HG03558 (cell line): ENCODE results near the gene BCKDHB.
A peak's percentile ranks its signal among the peaks of the same experiment; 100 is the strongest.
"Not testable (repeated sequence)": the region's sequence is repeated elsewhere in the genome, so short reads cannot be mapped to it uniquely, and the experiment has no call there.

Experiments used
- ATAC-seq: cut with Tn5 transposase; IDR thresholded peaks from one replicate; pipeline ENCODE4 v1.9.1; 2021; ENCODE audit warnings: moderate number of reproducible peaks; ENCODE audit not compliant: unreplicated experiment; ENCODE audit errors: extremely low read depth

BCKDHB gene

GRCh38 chr6:80197986-80198385 lies 91.5 kb downstream of the BCKDHB start:
- no peak for ATAC-seq

GRCh38 chr6:80203283-80203682 lies 96.8 kb downstream of the BCKDHB start:
- ATAC-seq: no peak

- no peak for ATAC-seq
Measured at GRCh38 chr6:80205404-80205803, 98.9 kb downstream of the BCKDHB start.

GRCh38 chr6:80206758-80207157 lies 100.3 kb downstream of the BCKDHB start:
- ATAC-seq: no peak

- ATAC-seq: no peak
Measured at GRCh38 chr6:80209430-80209829, 103.0 kb downstream of the BCKDHB start.

- ATAC-seq: no peak
Measured at GRCh38 chr6:80210618-80211017, 104.1 kb downstream of the BCKDHB start.

GRCh38 chr6:80211286-80211685 lies 104.8 kb downstream of the BCKDHB start:
- ATAC-seq: no peak

GRCh38 chr6:80211890-80212289 lies 105.4 kb downstream of the BCKDHB start:
- not testable (repeated sequence) for ATAC-seq

GRCh38 chr6:80214436-80215022 lies 108.1 kb downstream of the BCKDHB start:
- ATAC-seq: peak; percentile 59

GRCh38 chr6:80215063-80215462 lies 108.6 kb downstream of the BCKDHB start:
- ATAC-seq: no peak

GRCh38 chr6:80217794-80218193 lies 111.3 kb downstream of the BCKDHB start:
- no peak for ATAC-seq

- no peak for ATAC-seq
Measured at GRCh38 chr6:80223743-80224212, 117.3 kb downstream of the BCKDHB start.

GRCh38 chr6:80226151-80226550 lies 119.7 kb downstream of the BCKDHB start:
- no peak for ATAC-seq

GRCh38 chr6:80226699-80227098 lies 120.2 kb downstream of the BCKDHB start:
- no peak for ATAC-seq

GRCh38 chr6:80227545-80228105 lies 121.2 kb downstream of the BCKDHB start:
- no peak for ATAC-seq

GRCh38 chr6:80233262-80233661 lies 126.8 kb downstream of the BCKDHB start:
- ATAC-seq: no peak

- ATAC-seq: no peak
Measured at GRCh38 chr6:80233958-80234357, 127.5 kb downstream of the BCKDHB start.

GRCh38 chr6:80234401-80234800 lies 127.9 kb downstream of the BCKDHB start:
- ATAC-seq: no peak

GRCh38 chr6:80234908-80235307 lies 128.4 kb downstream of the BCKDHB start:
- no peak for ATAC-seq

- ATAC-seq: no peak
Measured at GRCh38 chr6:80235647-80236046, 129.2 kb downstream of the BCKDHB start.

GRCh38 chr6:80238754-80239153 lies 132.3 kb downstream of the BCKDHB start:
- not testable (repeated sequence) for ATAC-seq

- no peak for ATAC-seq
Measured at GRCh38 chr6:80245043-80245442, 138.6 kb downstream of the BCKDHB start.
